HL-60 (cell line): ENCODE measurements around the gene NCKIPSD.
A peak's percentile ranks its signal among the peaks of the same experiment; 100 is the strongest.
"Not testable (repeated sequence)": the region's sequence is repeated elsewhere in the genome, so short reads cannot be mapped to it uniquely, and the experiment has no call there.

Experiments used
- DNase-seq, 2 experiments: peaks; one replicate each; pipeline ENCODE4 v3.0.0-alpha.2; 2010 to 2020; ENCODE audit warnings: low read depth in 1 of 2, low spot score in 1 of 2
- H3K27ac ChIP-seq: fragments of 250-450 bp; sonication (Bioruptor Pico); replicated peaks from 2 replicates; pipeline ENCODE4 v1.5.1; 2020; ENCODE audit warnings: mild to moderate bottlenecking, moderate library complexity
- H3K27me3 ChIP-seq: fragments of 250-450 bp; sonication (Bioruptor Pico); 2 replicates; pipeline ENCODE4 v1.5.1; 2021; ENCODE audit warnings: mild to moderate bottlenecking, moderate library complexity; ENCODE audit not compliant: insufficient read depth, poor library complexity, severe bottlenecking
- H3K4me3 ChIP-seq: replicated peaks from 2 replicates; pipeline ENCODE4 v1.5.1; 2011; ENCODE audit warnings: mild to moderate bottlenecking, control low read depth, low read length; ENCODE audit not compliant: insufficient read depth
- GABPA ChIP-seq: IDR thresholded peaks from 2 replicates; pipeline ENCODE4 v1.6.1; 2012; ENCODE audit warnings: low read depth
- POLR2AphosphoS5 ChIP-seq: IDR thresholded peaks from 2 replicates; pipeline ENCODE4 v1.6.1; 2012; ENCODE audit warnings: low read depth
- SPI1 ChIP-seq: IDR thresholded peaks from 2 replicates; pipeline ENCODE4 v1.6.1; 2012; ENCODE audit warnings: low read depth, mild to moderate bottlenecking, borderline replicate concordance
- long read RNA-seq: library from polyadenylated mRNA; unstranded; transcript quantifications from one replicate; pipeline ENCODE4 v2.0.0, GENCODE V29; 2020
- TF ChIP-seq, protein P1 (sequence below): IDR thresholded peaks from one replicate; pipeline ENCODE4 v1.5.1; 2011; ENCODE audit warnings: low read length, control low read depth, inconsistent platforms; ENCODE audit not compliant: insufficient read depth
- TF ChIP-seq, protein P2 (sequence below): IDR thresholded peaks from 2 replicates; pipeline ENCODE4 v1.6.1; 2012; ENCODE audit warnings: low read depth; ENCODE audit not compliant: insufficient replicate concordance

The NCKIPSD gene
- long read RNA-seq, transcript NCKIPSD-201 (13 exons, 2,989 nt): major isoform, 16 of 52 reads
- long read RNA-seq, transcript NCKIPSD-204 (13 exons, 2,925 nt): minor isoform, 15 of 52 reads
- long read RNA-seq, partial matches to known transcripts: 2 of 52 reads
- long read RNA-seq, other reads (novel, unspliced or antisense): 19 of 52 reads

DNA sequence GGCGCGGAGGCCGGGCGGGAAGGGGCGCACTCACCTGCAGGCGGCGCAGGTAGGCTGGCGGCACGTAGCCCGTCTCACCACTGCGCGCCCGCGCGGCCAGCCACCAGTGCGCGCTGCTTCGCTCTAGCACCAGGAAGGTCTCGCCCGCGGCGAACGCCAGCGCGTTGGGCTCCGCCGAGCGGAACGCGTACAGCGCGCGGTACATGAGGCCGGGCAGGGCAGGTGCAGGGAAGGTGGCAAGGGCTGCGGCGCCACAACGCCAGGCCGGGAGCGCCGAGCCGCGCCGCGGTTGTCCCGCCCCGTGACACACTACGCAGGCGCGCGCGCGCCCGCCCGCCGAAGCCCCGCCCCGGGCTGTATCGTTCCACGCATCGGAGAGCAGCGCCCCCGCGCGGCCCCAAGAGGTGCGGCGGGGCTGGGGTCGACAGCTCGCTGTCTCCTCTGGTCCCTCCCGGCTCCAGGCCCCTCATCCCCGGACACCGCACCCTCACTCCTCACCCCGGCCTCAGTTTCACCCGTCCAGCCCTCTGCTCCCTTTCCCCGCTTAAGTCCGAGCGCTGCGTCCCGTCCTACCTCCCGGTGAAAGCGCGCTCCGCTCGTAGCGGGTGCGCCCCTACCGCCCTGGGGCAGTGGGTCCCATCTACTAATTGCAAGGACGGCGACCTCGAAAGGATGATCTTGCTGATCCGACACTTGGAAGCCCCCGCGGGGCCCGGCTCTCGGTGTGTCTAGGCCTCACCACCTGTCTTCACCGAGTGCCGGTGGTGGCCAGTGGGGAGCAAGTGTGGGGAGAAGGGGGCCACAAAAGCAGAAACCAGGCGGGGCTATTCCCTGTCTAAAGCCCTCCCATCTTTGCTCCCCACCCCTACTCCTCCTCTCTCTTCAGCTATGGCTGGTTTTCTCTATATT, at the start of gene NCKIPSD:
TSS of gene NCKIPSD (minus strand) at position 313 of the 909 bp plus-strand sequence. CDS start at position 205, 108 bp downstream.
- DNase-seq: peak; percentile 71 to 85
- Histone ChIP-seq H3K4me3 (peak within 1 kb of the TSS; percentile 94), H3K27ac (peak within 1 kb of the TSS; percentile 73), H3K27me3 (no peaks in the 10 kb centered on the region)
- TF ChIP-seq SPI1 (no peak), POLR2AphosphoS5 (peak; percentile 74)
- TF ChIP-seq, protein P1, sequence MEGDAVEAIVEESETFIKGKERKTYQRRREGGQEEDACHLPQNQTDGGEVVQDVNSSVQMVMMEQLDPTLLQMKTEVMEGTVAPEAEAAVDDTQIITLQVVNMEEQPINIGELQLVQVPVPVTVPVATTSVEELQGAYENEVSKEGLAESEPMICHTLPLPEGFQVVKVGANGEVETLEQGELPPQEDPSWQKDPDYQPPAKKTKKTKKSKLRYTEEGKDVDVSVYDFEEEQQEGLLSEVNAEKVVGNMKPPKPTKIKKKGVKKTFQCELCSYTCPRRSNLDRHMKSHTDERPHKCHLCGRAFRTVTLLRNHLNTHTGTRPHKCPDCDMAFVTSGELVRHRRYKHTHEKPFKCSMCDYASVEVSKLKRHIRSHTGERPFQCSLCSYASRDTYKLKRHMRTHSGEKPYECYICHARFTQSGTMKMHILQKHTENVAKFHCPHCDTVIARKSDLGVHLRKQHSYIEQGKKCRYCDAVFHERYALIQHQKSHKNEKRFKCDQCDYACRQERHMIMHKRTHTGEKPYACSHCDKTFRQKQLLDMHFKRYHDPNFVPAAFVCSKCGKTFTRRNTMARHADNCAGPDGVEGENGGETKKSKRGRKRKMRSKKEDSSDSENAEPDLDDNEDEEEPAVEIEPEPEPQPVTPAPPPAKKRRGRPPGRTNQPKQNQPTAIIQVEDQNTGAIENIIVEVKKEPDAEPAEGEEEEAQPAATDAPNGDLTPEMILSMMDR: peak; percentile 58

DNA sequence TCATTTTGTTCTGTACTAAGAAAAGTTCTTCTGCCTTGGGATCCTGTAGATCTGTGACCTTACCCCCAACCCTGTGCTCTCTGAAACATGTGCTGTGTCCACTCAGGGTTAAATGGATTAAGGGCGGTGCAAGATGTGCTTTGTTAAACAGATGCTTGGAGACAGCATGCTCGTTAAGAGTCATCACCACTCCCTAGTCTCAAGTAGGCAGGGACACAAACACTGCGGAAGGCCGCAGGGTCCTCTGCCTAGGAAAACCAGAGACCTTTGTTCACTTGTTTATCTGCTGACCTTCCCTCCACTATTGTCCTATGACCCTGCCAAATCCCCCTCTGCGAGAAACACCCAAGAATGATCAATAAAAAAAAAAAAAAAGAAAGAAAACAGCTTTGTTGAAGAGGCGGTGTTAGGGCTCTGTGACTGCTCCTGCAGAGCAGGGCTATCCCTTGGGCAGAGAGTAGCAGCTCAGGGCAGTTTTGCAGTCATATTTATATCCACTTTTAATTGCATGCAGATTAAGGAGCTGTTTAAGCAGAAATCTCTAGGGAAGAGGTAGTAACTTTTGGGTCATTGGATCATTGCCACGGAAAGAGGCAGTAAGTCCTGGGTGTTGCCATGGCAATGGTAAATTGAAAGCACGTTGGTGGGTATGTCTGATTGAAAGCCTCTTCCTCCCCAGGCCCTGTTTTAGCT, 49.5 kb upstream of the NCKIPSD start:
- not testable (repeated sequence) for H3K4me3 ChIP-seq, H3K27me3 ChIP-seq, DNase-seq, H3K27ac ChIP-seq

DNA sequence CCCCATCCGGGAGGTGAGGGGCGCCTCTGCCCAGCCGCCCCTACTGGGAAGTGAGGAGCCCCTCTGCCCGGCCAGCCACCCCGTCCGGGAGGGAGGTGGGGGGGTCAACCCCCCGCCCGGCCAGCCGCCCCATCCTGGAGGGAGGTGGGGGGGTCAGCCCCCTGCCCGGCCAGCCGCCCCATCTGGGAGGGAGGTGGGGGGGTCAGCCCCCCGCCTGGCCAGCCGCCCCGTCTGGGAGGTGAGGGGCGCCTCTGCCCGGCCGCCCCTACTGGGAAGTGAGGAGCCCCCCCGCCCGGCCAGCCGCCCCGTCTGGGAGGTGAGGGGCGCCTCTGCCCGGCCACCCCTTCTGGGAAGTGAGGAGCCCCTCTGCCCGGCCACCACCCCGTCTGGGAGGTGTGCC, 48.8 kb upstream of the NCKIPSD start:
- not testable (repeated sequence) for H3K4me3 ChIP-seq, DNase-seq, H3K27me3 ChIP-seq, H3K27ac ChIP-seq

DNA sequence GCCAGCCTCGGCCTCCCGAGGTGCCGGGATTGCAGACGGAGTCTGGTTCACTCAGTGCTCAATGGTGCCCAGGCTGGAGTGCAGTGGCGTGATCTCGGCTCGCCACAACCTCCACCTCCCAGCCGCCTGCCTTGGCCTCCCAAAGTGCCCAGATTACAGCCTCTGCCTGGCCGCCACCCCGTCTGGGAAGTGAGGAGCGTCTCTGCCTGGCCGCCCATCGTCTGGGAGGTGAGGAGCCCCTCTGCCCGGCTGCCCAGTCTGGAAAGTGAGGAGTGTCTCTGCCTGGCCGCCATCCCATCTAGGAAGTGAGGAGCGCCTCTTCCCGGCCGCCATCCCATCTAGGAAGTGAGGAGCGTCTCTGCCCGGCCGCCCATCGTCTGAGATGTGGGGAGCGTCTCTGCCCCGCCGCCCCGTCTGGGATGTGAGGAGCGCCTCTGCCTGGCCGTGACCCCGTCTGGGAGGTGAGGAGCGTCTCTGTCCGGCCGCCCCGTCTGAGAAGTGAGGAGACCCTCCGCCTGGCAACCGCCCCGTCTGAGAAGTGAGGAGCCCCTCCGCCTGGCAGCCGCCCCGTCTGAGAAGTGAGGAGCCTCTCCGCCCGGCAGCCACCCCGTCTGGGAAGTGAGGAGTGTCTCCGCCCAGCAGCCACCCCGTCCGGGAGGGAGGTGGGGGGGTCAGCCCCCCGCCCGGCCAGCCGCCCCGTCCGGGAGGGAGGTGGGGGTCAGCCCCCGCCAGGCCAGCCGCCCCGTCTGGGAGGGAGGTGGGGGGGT, 48.2 kb upstream of the NCKIPSD start:
- DNase-seq, H3K27ac ChIP-seq, H3K4me3 ChIP-seq, H3K27me3 ChIP-seq: not testable (repeated sequence)

DNA sequence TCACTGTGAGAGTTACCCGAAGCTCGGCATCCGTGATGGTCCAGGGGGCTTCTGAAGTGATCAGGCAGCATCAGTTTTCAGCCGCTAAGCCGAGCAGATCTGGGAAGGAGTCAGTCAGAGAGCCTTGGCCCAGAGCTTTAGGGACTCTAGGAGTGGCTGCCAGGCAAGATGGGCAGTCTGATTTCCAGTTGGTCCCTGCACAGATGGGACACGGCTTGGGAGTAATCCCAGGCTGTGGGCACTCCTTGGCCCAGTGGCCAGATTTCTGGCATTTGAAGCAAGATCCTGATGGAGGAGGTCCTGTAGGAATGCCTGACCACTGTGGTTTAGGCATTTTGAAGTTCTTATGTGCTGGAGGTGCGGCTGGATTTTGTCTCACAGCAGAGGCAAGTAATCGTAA, 41.8 kb upstream of the NCKIPSD start:
- no peaks in the 10 kb centered on the region for H3K27me3 ChIP-seq
- TF ChIP-seq, protein P1: no peak
- TF ChIP-seq POLR2AphosphoS5 (no peak), GABPA (no peak), SPI1 (no peak)
- TF ChIP-seq, protein P2, sequence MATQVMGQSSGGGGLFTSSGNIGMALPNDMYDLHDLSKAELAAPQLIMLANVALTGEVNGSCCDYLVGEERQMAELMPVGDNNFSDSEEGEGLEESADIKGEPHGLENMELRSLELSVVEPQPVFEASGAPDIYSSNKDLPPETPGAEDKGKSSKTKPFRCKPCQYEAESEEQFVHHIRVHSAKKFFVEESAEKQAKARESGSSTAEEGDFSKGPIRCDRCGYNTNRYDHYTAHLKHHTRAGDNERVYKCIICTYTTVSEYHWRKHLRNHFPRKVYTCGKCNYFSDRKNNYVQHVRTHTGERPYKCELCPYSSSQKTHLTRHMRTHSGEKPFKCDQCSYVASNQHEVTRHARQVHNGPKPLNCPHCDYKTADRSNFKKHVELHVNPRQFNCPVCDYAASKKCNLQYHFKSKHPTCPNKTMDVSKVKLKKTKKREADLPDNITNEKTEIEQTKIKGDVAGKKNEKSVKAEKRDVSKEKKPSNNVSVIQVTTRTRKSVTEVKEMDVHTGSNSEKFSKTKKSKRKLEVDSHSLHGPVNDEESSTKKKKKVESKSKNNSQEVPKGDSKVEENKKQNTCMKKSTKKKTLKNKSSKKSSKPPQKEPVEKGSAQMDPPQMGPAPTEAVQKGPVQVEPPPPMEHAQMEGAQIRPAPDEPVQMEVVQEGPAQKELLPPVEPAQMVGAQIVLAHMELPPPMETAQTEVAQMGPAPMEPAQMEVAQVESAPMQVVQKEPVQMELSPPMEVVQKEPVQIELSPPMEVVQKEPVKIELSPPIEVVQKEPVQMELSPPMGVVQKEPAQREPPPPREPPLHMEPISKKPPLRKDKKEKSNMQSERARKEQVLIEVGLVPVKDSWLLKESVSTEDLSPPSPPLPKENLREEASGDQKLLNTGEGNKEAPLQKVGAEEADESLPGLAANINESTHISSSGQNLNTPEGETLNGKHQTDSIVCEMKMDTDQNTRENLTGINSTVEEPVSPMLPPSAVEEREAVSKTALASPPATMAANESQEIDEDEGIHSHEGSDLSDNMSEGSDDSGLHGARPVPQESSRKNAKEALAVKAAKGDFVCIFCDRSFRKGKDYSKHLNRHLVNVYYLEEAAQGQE: no peak
- H3K27ac ChIP-seq: no peak overlapping the region
- no peak overlapping the region for H3K4me3 ChIP-seq
- DNase-seq: no peak

DNA sequence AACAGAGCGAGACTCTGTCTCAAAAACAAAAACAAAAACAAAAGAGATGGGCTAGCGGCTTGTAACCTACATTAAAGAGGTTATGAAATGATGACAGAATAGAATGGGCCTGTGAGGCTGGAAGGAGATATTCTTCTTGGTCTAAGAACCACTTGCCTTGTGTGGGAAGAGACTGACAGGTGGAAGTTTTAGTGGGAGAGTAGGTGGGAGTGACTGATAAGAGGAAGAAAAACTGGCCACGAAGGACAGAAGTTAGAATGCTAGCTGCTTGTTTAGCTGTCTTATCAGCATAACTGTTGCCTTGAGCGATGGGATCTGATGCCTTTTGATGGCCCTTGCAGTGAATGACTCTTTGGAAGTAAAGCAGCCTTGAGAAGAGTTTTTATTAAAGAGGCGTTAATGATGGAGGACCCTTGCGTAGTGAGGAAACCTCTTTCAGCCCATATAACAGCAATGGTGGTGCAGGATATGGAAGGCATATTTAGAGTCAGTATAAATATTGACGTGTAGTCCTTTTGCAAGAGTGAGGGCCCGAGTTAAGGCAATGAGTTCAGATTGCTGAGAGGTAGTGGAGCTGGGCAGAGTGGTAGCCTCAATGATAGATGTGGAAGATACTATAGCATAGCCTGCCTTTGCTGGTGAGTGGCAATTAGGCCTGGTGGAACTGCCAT, 39.6 kb upstream of the NCKIPSD start:
- DNase-seq, H3K4me3 ChIP-seq, H3K27me3 ChIP-seq, H3K27ac ChIP-seq: not testable (repeated sequence)
